Panc1 (cell line): Measurements from ENCODE around the gene KCNH1. TPM values are rescaled to one million over a fixed set of nuclear protein-coding genes. Genes with fewer than 3 reads are reported as not detected.

ENCODE experiments used
- ATAC-seq: fragments of 200-7000 bp; cut with Tn5 transposase; 2 replicates; pipeline ENCODE4 v1.9.1; 2020; ENCODE audit warnings: mild to moderate bottlenecking, moderate library complexity
- BruUV-seq: library from RNA; stranded (reverse); fragments of 400-500 nt; replicated peaks from 2 replicates; lab custom pipeline; 2021; lab: Mats Ljungman, UMichigan
- CTCF ChIA-PET: fragments of 300-600 bp; sonication (Branson Sonifier 250); formaldehyde crosslinking; loops from one replicate; lab custom pipeline; 2022; ENCODE audit warnings: antibody characterized with exemption; lab: Charles Lee
- POLR2A ChIA-PET: fragments of 300-600 bp; sonication (Branson Sonifier 250); formaldehyde crosslinking; loops from one replicate; lab custom pipeline; 2022; ENCODE audit warnings: antibody characterized with exemption; lab: Charles Lee
- DNase-seq: peaks from one replicate; pipeline ENCODE4 v3.0.0-alpha.2; 2010; ENCODE audit warnings: low read depth, low spot score
- H3K27ac ChIP-seq: 2 replicates; pipeline ENCODE4 v1.5.1; 2011; ENCODE audit warnings: mild to moderate bottlenecking, low read length, inconsistent platforms
- H3K27me3 ChIP-seq: fragments of 200-500 bp; sonication (Bioruptor generic); 2 replicates; pipeline ENCODE4 v1.6.0; 2014; ENCODE audit warnings: low read length, inconsistent platforms; ENCODE audit not compliant: control insufficient read depth, insufficient read depth
- H3K36me3 ChIP-seq: fragments of 200-500 bp; sonication (Bioruptor generic); 2 replicates; pipeline ENCODE4 v1.5.1; 2014; ENCODE audit warnings: inconsistent platforms, mild to moderate bottlenecking, low read length, moderate library complexity; ENCODE audit not compliant: control insufficient read depth, insufficient read depth
- H3K4me1 ChIP-seq: 2 replicates; pipeline ENCODE4 v1.5.1; 2011; ENCODE audit warnings: inconsistent platforms, mild to moderate bottlenecking, low read length, moderate library complexity; ENCODE audit not compliant: control insufficient read depth, insufficient read depth
- H3K4me3 ChIP-seq, 2 experiments: 2 replicates each; pipeline ENCODE4 v1.5.1; 2011 to 2012; ENCODE audit warnings: low read depth in 2 of 2, low read length in 2 of 2, mild to moderate bottlenecking in 2 of 2, inconsistent platforms in 1 of 2, moderate library complexity in 1 of 2
- H3K9me3 ChIP-seq: fragments of 200-500 bp; sonication (Bioruptor generic); 2 replicates; pipeline ENCODE4 v1.5.1; 2014; ENCODE audit warnings: low read depth, mild to moderate bottlenecking, inconsistent platforms, low read length, moderate library complexity; ENCODE audit not compliant: control insufficient read depth, insufficient read depth
- CTCF ChIP-seq: fragments of 450-650 bp; IDR thresholded peaks from 2 replicates; pipeline ENCODE4 v1.5.1; 2017; ENCODE audit warnings: mild to moderate bottlenecking
- POLR2AphosphoS5 ChIP-seq: IDR thresholded peaks from 2 replicates; pipeline ENCODE4 v1.6.1; 2012; ENCODE audit warnings: mild to moderate bottlenecking, low read depth, low read length, moderate library complexity
- REST ChIP-seq, 2 experiments: IDR thresholded peaks; 2 replicates each; pipeline ENCODE4 v1.6.1; 2011 to 2012; ENCODE audit warnings: low read depth in 2 of 2, control low read depth in 1 of 2, low read length in 1 of 2, mild to moderate bottlenecking in 1 of 2, moderate library complexity in 1 of 2; ENCODE audit not compliant: insufficient read depth in 1 of 2
- SIN3A ChIP-seq: IDR thresholded peaks from 2 replicates; pipeline ENCODE4 v1.6.1; 2012; ENCODE audit warnings: low read depth, mild to moderate bottlenecking, low read length, moderate library complexity, borderline replicate concordance; ENCODE audit not compliant: insufficient read depth
- TCF7L2 ChIP-seq: IDR thresholded peaks from 2 replicates; pipeline ENCODE4 v1.6.1; 2011; ENCODE audit warnings: mild to moderate bottlenecking, low read depth, low read length, inconsistent platforms
- in situ Hi-C: cut with HindIII; loops from 2 replicates; pipeline ENCODE4 v1.10.0; 2016; ENCODE audit warnings: low sequenced_read_pairs, low pct_unique_long_range_greater_than_20kb
- intact Hi-C: fragments of 100-400 bp; cut with micrococcal nuclease; formaldehyde crosslinking; loops from one replicate; pipeline ENCODE4 v1.10.0; 2022; ENCODE audit not compliant: unreplicated experiment
- total RNA-seq: library from RNA; stranded (reverse); gene quantifications from one replicate; pipeline ENCODE4 v1.2.1, GENCODE V29; 2021; ENCODE audit not compliant: unreplicated experiment

The KCNH1 gene
- total RNA-seq, 1 experiment from 2014 or later = not detected

- ATAC-seq = no peak
- intact Hi-C loops = no loop called here
- no peak for DNase-seq
- no peaks in the 10 kb centered on the region; the same call in 1 of the 2 replicates for H3K27me3 ChIP-seq
- H3K4me1 ChIP-seq = no peaks in the 10 kb centered on the region
- no peak overlapping the region for H3K4me3 ChIP-seq
- no TSS peak for BruUV-seq
- no peaks in the 10 kb centered on the region for H3K36me3 ChIP-seq
- TF ChIP-seq TCF7L2 (no peak), SIN3A (no peak), POLR2AphosphoS5 (no peak), CTCF (no peak), REST (IDR thresholded peaks at IDR 0.05; ENCODE audit: insufficient read depth in 1 of 2, low read depth in 2 of 2, low read length in 1 of 2) (no peak)
- ChIA-PET CTCF (no interaction called here), POLR2A (no interaction called here)
- in situ Hi-C loops = no loop called here
- H3K9me3 ChIP-seq = no peaks in the 10 kb centered on the region
- H3K27ac ChIP-seq = no peak overlapping the region
Observed at GRCh38 chr1:210743038-210743437, 390.9 kb downstream of the KCNH1 start.

- DNase-seq (no peak), ATAC-seq (no peak)
- TF ChIP-seq REST (IDR thresholded peaks at IDR 0.05; ENCODE audit: insufficient read depth in 1 of 2, low read depth in 2 of 2, low read length in 1 of 2) (no peak), TCF7L2 (no peak), POLR2AphosphoS5 (no peak), SIN3A (no peak), CTCF (no peak)
- H3K4me1 ChIP-seq = no peaks in the 10 kb centered on the region
- in situ Hi-C loops = no loop called here
- no peak overlapping the region for H3K4me3 ChIP-seq
- CTCF ChIA-PET = no interaction called here
- H3K27me3 ChIP-seq = no peaks in the 10 kb centered on the region
- H3K27ac ChIP-seq = no peak overlapping the region
- no peaks in the 10 kb centered on the region for H3K36me3 ChIP-seq
- intact Hi-C loops = no loop called here
- no peaks in the 10 kb centered on the region for H3K9me3 ChIP-seq
- BruUV-seq = no TSS peak
- POLR2A ChIA-PET = no interaction called here
Observed at GRCh38 chr1:210741564-210741963, 392.4 kb downstream of the KCNH1 start.
